Measurements from ENCODE around the gene SLC29A3.

SLC29A3 gene

DNA sequence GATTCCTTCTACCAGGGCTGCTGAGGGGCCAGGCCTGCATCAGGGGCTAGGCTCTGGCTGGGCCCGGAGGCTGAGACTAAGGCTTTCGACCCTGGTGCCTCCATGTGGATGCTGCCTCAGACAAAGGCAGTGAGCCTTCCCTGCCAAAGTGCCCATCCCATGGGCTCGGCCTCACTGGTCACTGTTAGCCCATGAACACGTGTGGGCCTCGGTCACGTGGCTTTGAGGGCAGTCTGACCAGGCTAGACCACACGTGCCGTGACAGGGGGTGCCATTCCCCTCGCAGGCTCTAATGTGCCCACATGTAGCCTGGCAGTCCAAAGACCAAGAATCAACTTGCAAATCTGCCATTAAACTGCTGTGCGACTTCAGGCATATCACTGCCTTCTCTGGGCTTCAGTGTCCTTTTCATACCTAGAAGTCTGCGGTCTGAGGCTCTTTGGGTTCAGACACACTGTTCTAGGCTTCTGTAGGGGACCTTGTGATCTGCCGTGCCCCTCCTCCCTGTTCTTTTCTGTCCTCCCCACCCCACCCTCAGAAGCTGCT is 17.6 kb upstream of the SLC29A3 start:
- no peak for DNase-seq

GRCh38 chr10:71302451-71302850 is 16.6 kb upstream of the SLC29A3 start:
- DNase-seq, result no peak

GRCh38 chr10:71302874-71303568 is 16.0 kb upstream of the SLC29A3 start:
- DNase-seq, result no peak

GRCh38 chr10:71303569-71303907 is 15.5 kb upstream of the SLC29A3 start:
- no peak for DNase-seq

GRCh38 chr10:71304914-71305313 is 14.1 kb upstream of the SLC29A3 start:
- DNase-seq, result no peak

DNA sequence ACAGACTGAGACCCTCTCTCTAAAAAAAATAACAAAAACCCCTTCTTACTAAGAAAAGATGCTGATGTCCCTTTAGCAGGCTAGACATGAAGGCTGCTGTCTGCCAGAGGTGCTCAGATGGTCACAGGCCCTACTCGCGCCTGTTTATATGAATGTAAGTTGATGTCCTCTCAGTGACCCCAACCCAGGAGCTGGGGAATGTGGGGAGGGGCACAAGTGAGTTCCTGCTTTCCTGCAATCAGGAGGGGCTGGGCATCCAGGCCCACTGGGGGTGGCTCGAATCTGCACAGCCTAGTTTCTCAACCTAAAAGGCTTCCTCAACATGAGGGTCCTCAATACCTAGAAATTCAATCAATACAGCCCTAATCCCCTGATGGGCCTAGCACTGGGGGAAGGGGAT is 12.1 kb upstream of the SLC29A3 start:
- DNase-seq, result no peak

DNA sequence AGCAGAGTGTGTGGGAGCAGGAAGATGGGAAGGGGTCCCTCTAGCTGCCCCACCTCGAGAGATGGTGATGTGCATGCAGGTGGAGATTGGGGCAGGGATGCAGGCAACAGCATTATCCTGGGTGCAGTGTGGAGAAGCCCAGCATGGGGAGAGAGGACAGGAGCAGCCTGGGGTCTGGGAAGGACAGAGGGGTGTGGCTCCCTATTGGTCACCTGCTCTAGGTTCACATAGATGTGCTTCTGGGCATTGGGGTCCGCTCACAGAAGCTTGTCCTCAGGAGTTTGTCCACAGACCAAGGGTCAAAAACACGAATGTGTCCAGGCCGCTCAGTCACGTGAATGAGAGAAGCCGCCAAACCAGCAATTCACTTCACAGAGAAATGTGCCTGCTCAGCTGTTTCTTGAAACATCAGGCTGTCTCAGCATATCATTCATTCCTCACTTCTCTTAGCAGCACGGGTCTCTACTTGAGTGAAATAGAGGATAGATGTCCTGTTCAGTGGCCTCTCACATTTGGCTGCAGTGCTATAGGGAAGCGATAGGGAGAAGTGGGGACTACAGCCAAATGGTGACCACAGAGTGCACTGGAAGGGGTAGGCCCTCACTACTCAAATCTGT is 11.5 kb upstream of the SLC29A3 start:
- no peak for DNase-seq

DNA sequence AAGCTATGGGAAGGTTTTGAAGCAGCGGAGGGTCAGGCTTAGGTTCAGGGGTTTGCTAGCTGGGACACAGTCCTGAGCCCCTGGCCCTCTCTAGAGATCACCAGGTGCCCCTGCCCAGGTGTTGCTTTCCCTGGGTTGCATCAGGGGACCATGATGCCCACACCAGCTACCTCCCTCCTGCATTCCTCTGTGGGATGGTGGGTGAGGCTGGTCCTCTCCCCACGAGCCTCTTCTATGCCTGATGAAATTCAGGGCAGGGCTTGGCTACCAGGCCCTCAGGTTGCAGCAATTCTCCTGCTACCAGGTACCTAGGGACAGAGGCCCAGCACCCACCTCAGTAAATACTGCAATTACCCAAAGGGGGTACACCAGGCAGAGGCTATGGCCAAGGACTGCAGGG is 10.8 kb upstream of the SLC29A3 start:
- DNase-seq, result no peak

DNA sequence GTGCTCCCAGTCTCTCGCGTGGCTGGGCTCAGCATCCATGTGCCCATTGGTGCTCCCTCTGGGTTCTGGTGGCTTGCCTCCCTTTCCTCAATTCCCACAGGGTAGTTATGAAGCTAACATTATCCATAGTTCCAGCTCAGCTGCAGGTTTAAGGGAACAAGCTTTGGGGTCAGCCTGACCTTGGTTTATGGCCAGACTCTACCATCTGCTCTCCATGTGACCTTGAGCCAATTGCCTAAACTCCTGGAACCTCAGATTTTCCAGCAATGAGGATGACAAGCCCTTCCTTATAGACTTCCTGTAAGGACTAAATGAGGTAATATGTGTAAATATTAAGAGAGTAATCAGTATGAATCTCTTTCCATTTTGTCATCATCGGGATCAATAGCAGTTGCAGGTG is 10.1 kb upstream of the SLC29A3 start:
- no peak for DNase-seq

DNA sequence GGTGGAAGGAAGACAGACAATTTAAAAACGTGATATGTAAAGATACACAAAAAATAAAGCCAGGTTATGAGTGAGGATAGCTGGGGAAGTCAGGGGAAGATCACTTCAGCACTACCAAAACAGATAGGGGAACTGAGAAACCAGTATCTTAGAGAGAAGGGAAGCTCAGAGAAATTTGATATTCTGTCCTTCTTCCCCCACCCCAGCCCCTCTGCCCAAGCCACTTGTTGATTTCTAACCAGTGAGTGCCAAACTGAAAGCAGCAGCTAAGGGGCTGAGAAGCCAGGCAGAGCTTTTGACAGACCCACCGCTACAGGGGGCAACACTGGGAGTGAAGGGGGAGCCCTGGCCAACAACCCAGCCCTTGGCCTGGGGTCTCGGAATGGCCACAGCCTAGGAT is 9.1 kb upstream of the SLC29A3 start:
- DNase-seq, result no peak

DNA sequence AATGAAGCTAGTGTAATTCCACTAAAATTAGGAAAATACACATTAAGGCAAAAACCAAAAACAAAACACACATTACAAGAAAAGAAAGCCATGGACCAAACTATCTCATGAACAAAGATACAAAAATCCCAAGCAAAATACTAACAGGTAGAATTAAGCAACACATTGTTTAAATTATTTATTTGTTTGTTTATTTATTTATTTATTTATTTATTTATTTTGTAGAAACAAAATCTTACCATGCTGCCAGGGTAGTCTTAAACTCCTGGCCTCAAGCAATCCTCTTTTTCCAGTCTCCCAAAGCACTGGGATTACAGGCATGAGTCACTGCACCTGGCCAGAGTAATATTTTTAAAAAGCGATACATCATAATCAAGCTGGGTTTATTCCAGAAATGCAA is 6.8 kb upstream of the SLC29A3 start:
- DNase-seq, result no peak

GRCh38 chr10:71312811-71313789 is 6.0 kb upstream of the SLC29A3 start:
- DNase-seq, result no peak

- peak; percentile 48 to 59 for DNase-seq
These were observed 4.9 kb upstream of the SLC29A3 start for GRCh38 chr10:71314028-71314693.

DNA sequence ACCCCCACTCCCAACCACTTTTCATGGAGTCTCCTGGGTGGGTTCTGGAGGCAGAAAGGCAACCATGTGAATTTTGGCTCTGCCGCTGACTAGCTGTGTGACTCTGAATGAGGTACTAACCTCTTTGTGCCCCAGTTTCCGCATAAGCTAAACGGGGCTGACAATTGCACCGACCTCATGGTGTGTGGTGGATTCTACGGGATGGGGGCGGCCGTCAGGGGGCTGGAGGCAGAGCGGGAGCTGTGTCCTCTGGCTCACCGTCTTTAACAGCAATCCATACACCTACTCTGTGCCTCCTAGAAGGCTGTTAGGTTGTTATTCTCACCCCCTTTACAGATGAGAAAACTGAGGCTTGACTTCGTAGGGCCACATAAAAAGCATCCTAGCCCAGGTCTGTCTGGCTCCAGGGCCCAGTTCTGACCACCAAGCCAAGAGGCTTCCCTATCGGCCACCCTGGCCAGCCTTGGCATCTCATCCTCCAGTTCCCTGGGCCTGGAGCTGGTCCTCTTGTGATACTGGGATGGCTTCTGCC is 4.3 kb upstream of the SLC29A3 start:
- no peak for DNase-seq

- no peak for DNase-seq
These were observed 2.8 kb upstream of the SLC29A3 start for GRCh38 chr10:71316056-71316785.

GRCh38 chr10:71316786-71317160 is 2.3 kb upstream of the SLC29A3 start:
- DNase-seq, result no peak

DNA sequence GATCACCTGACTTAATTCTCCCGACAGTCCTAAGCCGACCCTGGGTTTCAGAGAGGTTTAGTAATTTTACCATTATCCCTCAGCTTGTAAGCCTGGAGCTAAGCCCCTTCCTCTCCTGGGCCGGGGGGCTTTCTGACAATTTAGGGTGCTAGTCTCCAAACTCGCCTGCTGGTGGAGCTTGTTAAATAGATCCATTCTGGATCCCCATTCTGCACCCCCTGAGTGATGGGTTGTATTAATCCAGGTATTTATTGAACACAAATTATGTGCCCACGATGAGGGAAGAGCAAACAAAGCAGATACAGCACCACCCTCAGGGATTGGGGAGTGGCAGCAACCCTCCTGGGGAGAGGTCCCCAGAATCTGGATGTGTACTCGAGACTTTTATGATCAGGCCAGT is 1.3 kb upstream of the SLC29A3 start:
- no peak for DNase-seq

- DNase-seq, result no peak
These were observed 837 bp downstream of the SLC29A3 start for GRCh38 chr10:71319800-71320392.

- DNase-seq, result no peak
These were observed 1.5 kb downstream of the SLC29A3 start for GRCh38 chr10:71320592-71320991.

DNA sequence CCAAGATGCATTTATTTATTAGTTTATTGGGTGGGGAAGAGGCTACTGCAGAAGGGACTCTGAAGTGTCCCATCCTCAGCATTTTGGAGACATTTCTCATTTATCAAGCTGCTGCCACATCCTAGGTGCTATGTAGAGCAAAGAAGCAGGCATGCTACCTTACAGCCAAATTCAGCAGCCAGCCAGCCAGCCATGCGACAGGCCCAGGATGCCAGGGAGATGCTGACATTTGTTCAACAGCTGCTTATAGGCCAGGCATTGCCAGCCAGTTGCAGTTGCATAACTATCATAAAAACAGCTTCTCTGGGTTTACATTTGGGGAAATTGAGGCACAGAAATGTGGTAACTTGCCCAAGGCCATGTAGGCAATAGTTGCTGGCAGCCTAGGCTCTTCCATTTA is 2.3 kb downstream of the SLC29A3 start:
- no peak for DNase-seq

GRCh38 chr10:71323407-71323806 is 4.3 kb downstream of the SLC29A3 start:
- DNase-seq, result no peak

- DNase-seq, result no peak
These were observed 5.7 kb downstream of the SLC29A3 start for GRCh38 chr10:71324743-71325142.

Measured in stimulated activated CD4-positive, alpha-beta T cell treated with anti-CD3 and anti-CD28 coated beads, Interleukin-4, amount 100 ng/mL, for 4 hours (primary cell).